Stimulated activated CD8-positive, alpha-beta memory T cell treated with anti-CD3 and anti-CD28 coated beads, Interleukin-2, amount 100 ng/mL, for 1 hour (primary cell): ENCODE data around the gene SLC66A1.
"Not testable (repeated sequence)": the region's sequence is repeated elsewhere in the genome, so short reads cannot be mapped to it uniquely, and the experiment has no call there.

ENCODE experiments used
- DNase-seq, 2 donors: peaks; one replicate each; pipeline ENCODE4 v3.0.0-alpha.2; 2020; ENCODE audit warnings: low read depth in 2 of 2

SLC66A1 gene, protein sequence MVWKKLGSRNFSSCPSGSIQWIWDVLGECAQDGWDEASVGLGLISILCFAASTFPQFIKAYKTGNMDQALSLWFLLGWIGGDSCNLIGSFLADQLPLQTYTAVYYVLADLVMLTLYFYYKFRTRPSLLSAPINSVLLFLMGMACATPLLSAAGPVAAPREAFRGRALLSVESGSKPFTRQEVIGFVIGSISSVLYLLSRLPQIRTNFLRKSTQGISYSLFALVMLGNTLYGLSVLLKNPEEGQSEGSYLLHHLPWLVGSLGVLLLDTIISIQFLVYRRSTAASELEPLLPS

DNA sequence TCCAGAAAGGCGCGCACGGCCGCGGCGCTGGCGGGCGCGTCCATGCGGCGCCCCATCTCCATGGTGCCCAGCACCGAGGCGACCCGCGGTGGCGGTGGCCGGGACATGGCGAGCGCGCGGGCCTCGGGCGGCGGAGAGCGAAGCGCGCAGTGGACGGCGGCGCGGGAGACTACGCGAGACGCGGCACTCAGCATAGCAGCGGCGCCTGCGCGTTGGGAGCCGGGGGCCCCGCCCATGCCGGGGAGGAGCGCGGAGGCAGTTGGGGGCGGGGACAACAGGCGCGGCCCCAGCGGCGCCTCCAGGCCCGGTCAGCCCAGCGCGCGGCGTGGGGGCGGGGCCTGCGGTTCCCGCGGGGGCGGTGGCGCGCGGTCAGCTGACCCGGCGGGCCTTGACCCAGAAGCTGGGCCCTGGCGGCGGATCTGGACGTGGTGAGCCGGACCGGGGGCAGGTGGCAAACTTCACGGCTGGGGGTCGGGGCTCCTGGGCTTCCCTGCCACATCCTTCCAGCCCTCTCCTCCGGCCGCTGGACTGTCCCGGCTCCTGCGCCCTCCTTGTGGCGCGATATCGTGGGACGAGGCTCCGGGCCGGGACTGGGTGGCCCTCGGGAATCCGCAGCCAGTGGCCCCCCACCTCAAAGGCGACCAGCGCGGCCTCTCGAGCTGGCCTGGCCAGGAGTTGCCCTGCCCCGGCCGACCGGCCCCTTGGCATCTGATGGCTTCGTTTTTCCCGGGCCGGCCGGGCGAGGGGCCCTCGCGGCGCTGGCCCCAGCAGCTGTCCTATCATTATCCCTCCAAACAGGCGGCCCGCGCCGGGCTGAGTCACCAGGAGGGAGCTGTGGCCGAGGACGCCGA lies at the start of gene SLC66A1, which contains the start of gene AKR7A2:
TSS of gene SLC66A1 (plus strand) at position 396 of the 851 bp plus-strand sequence. CDS start 5,352 bp downstream, outside the sequence.
TSS of gene AKR7A2 (minus strand) at position 214 of the 851 bp plus-strand sequence. CDS start at position 194, 20 bp downstream.
- DNase-seq, result peak; percentile 85 to 87

DNA sequence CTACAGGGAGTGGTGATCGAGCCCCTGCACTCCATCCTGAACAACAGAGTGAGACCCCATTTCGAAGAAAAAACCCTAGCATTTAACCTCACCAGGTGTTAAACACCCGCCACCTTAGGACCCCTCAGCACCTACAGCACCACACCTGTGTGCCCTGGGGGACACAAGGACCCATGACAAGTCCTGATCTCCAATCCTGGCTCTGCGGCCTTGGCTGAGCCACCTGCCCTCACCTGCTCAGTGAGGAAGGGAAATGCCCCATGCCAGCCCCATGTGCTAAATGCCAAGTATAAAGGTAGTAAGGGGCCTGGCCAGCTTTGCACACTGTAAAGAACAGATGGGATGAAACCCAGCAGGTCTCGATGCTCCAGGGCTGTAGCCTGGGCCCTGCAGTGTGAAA lies 49.4 kb upstream of the SLC66A1 start:
- DNase-seq, result no peak

DNA sequence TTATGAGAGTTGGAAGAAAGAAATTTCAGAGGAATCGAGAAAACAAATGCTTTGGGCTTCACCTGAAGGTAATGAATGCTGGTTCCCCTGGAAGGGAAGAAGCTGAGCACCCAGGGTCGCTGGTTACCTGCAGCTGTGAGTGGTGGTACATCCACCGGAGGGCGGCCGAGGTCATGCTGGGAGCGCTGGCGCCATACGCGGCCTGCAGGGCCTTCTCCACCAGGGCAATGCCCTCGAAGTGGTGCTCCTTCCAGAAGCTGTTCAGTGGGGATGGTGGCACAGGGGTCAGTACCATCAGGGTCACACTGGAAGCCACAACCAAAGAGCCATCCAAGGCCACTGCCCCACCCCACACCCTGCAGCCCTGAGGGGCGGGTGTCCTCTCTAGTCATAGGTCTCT lies 43.7 kb upstream of the SLC66A1 start:
- DNase-seq, result no peak

DNA sequence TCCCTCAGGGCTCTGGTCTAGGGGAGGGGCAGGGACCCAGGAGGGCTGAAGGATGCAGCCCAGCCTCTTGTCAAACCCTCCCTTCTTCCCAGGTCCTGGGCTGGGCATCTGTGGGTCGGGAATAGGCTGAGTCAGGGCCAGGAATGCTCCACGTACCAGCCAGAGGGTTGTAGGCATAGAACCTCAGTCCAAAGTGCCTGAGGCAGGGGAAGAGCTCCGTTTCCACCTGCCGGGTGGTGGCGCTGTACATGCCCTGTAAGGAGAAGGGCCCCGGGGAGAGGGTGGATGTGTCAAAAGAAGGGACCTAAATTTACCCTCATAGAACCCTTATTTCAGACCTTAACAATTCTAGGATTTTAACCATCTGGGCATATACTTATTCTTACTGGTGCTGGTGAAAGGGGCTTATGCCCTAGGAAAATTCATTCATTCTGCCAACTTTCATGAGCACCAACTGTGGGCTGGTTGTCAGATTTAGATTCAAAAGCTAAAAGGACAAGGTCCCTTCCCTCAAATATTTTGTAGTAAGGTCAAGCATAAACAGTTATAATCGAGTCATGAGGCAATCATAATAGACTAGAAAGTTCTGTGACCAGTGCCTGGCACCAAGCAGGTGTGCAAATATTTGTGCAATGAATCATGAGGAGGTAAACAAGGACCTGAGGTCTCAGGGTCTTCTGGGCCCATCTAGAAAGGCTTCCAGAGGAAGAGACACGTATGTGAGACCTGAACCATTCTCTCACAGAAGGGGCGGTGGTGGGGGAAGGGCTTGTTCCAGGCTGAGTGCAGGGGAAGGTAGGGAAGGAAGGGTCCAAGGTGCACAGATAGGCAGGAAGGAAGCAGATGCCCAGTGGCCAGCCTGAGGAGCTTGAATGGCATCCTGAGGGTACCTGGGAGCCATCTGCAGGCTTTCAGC lies 42.4 kb upstream of the SLC66A1 start:
- not testable (repeated sequence) for DNase-seq

DNA sequence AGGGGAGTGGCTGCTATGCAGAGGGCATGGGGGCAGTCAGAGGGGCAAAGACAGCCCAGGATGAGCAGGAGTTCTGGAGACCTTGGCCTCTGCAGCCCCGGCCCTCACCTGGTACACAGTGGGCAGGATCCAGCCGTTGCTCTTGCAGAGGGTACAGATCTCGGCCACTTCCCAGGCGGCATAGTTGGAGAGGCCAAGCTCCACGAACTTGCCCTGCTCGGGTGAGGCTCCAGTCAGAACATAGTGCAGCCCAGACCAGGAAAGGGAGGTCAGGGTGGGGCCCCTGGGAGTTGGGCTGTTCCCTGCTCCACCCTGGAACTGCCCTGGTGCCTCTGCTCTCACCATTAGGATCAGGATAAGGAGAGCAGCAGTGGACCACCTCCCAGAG lies 41.8 kb upstream of the SLC66A1 start:
- DNase-seq, result not testable (repeated sequence)

DNA sequence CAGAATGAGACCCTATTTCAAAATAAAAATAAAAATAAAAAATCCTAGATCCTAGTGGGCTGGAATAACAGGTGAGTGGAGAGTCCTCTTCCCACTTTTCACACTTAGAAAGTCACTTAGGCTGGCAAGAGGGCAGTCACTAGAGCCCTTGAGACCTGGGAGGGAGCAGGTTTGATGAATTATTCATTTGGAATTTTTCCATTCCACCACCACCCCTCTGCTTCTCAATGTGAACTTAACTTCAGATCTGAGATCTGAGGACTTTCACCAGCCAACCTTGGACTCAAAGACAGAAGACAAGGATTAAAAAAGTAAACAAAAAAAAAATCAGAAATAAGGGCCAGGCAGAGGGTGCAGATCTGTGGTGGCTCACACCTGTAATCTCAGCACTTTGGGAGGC lies 40.1 kb upstream of the SLC66A1 start:
- no peak for DNase-seq

DNA sequence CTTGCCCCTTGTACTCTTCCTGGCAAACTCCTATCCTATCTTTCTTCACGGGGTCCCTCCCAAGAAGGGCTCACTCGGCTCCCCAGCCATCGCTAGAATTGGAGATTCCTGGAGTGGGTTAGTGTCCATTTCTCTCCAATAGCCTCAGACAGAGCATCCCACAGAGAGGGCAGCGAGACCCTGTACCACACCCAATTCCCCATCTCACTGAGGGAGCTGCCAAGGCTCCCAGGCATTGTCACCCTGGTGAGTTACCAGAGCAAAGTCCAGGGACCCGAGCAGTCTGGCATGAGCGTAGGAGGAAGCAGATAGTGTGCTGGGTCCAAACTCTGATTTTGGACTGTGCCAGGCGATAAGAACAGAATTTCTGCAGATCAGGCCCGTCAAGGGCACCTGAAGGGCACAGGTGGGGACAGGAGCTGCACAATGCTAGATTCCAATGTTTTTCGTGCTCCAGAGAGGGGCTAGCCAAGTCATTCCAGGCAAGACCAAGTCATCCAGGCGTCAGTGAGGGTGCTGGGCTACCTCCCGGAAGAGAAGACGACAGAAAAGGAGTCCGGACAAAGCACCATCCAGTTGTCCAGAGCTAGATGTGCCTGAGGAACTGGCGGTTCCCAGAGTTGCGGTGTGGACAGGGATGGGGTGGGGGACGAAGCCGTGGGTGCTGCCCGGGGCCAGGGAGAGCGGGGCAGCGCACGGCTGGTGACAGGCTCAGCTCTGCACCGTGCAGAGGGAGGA lies 38.9 kb upstream of the SLC66A1 start:
- DNase-seq, result no peak

DNA sequence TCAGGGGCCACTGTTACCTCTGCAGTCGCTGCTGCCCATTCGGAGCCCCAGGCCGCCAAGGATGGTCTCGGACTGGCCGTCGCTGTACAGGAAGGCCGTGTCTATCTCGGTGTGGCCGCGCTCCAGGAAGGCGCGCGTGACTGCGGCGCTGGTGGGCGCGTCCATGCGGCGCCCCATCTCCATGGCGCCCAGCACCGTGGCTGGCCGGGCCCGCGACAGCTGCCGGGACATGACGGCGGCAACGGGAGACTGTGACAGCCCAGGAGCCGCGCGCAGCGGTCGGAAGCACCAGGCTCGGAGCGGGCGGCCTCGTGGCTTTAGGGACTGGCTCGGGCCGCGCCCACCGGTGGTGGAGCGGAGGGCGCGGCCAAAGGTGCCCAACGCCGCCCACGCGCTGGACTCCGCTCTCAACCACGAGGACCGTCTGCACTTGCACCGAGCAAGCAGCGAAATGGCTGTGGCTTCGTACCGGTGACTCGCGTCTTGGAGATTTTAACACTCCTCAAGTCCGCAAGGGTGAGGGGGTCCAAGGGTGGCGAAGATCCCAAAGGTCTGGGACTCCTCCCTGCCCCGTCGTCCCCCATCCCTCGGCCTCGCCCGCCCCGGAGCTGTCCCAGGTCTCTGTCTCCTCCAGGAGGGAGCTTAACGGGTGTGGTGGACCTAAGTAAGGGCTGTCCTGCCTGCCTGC lies 38.1 kb upstream of the SLC66A1 start:
- DNase-seq, result not testable (repeated sequence)

DNA sequence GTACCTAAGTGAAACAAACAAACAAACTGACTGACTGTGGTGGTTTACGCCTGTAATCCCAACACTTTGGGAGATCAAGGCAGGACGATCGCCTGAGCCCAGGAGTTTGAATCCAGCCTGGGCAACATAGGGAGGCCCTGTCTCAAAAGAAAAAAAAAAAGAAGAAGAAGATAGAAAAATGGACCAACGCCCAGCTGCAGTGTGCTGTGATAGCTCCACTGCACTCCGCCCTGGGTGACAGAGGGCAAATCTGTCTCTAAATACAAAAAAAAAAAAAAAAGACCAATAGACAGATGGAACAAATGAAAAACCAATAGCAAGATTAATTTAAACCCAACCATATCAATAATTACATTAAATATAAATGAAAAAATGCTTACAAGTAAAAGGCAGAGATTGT lies 37.5 kb upstream of the SLC66A1 start:
- no peak for DNase-seq

DNA sequence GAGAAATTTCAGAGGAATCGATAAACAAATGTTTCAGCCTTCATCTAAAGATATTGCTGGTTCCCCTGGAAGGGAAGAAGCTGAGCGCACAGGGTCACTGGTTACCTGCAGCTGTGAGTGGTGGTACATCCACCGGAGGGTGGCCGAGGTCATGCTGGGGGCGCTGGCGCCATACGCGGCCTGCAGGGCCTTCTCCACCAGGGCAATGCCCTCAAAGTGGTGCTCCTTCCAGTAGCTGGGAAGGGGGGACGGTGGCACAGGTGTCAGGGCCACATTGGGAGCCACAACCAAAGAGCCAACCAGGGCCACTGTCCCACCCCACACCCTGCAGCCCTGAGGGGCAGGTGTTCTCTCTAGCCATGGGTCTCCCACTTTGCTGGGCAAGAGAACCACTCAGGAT lies 28.2 kb upstream of the SLC66A1 start:
- DNase-seq, result no peak

DNA sequence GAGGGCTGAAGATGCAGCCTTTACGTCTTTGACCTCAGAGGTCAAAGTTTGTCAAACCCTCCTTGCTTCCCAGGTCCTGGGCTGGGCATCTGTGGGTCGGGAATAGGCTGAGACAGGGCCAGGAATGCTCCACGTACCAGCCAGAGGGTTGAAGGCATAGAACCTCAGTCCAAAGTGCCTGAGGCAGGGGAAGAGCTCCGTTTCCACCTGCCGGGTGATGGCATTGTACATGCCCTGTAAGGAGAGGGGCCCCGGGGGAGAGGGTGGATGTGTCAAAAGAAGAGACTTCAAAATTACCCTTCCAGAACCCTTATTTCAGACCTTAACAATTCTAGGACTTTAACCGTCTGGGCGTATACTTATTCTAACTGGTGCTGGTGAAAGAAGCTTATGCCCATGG lies 27.2 kb upstream of the SLC66A1 start:
- no peak for DNase-seq

DNA sequence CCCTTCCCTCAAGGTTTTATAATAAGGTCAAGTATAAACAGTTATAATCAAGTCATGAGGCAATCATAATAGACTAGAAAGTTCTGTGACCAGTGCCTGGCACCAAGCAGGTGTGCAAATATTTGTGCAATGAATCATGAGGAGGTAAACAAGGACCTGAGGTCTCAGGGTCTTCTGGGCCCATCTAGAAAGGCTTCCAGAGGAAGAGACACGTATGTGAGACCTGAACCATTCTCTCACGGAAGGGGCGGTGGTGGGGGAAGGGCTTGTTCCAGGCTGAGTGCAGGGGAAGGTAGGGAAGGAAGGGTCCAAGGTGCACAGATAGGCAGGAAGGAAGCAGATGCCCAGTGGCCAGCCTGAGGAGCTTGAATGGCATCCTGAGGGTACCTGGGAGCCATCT lies 26.8 kb upstream of the SLC66A1 start:
- DNase-seq, result not testable (repeated sequence)

DNA sequence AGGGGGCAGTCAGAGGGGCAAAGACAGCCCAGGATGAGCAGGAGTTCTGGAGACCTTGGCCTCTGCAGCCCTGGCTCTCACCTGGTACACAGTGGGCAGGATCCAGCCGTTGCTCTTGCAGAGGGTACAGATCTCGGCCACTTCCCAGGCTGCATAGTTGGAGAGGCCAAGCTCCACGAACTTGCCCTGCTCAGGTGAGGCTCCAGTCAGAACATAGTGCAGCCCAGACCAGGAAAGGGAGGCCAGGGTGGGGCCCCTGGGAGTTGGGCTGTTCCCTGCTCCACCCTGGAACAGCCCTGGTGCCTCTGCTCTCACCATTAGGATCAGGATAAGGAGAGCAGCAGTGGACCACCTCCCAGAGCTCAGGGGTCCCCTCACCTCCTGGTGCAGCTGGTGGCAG lies 26.3 kb upstream of the SLC66A1 start:
- DNase-seq, result not testable (repeated sequence)

DNA sequence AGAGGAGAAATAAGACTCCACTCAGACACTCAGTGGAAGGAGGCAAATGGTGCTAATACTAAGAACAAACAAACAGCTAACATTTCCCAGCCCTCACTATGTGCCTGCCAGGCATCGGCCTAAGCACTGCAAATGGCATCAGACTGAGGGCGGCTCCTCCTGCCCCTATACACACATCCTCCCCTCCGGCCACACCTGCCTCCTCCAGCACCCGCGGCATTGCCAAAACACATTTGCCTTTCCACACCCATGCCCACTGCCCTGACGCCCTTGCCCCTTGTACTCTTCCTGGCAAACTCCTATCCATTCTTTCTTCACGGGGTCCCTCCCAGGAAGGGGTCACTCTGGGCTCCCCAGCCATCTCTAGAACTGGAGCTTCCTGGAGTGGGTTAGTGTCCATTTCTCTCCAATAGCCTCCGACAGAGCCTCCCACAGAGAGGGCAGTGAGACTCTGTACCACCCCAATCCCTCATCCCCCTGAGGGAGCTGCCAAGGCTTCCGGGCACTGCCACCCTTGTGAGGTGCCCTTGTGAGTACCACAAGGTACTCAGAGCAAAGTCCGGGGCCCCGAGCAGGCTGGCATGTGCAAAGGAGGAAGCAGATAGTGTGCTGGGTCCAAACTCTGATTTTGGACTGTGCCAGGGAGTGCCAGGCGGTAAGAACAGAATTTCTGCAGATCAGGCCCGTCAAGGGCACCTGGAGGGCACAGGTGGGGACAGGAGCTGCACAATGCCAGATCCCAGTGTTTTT lies 24.5 kb upstream of the SLC66A1 start:
- DNase-seq, result no peak

DNA sequence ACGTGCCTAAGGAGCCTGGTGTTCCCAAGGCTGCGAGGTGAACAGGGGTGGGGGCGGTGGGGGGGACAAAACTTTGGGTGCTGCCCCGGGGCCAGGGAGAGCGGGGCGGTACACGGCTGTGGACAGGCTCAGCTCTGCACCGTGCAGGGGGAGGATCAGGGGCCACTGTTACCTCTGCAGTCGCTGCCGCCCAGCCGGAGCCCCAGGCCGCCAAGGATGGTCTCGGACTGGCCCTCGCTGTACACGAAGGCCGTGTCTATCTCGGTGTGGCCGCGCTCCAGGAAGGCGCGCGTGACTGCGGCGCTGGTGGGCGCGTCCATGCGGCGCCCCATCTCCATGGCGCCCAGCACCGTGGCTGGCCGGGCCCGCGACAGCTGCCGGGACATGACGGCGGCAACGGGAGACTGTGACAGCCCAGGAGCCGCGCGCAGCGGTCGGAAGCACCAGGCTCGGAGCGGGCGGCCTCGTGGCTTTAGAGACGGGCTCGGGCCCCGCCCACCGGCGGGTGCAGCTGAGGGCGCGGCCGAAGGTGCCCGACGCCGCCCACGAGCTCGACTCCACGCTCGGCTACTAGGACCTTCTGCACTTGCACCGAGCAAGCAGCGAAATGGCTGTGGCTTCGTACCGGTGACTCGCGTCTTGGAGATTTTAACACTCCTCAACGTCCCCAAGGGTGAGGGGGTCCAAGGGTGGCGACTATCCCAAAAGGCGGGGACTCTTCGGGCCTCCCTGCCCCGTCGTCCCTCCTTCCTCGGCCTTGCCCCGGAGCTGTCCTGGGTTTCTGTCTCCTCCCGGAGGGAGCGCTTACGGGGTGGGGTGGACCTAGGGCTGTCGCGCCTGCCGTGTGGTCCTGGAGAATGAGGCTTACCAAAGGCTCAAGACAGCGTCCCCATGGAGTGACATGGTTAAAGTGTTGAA lies 23.5 kb upstream of the SLC66A1 start, which contains the start of gene AKR7A3:
TSS of gene AKR7A3 (minus strand) at position 447 of the 918 bp plus-strand sequence. CDS start at position 386, 61 bp downstream.
- DNase-seq, result peak in 1 of 2 donors; percentile 26

DNA sequence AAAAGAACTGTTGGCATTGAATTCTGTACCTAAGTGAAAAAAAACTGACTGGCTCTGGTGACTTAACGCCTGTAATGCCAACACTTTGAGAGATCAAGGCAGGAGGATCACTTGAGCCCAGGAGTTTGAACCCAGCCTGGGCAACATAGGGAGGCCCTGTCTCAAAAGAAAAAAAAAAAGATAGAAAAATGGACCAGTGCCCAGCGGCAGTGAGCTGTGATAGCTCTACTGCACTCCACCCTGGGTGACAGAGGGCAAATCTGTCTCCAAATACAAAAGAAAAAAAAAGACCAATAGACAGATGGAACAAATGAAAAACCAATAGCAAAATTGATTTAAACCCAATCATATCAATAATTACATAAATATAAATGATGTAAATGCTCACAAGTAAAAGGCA lies 22.9 kb upstream of the SLC66A1 start:
- no peak for DNase-seq

DNA sequence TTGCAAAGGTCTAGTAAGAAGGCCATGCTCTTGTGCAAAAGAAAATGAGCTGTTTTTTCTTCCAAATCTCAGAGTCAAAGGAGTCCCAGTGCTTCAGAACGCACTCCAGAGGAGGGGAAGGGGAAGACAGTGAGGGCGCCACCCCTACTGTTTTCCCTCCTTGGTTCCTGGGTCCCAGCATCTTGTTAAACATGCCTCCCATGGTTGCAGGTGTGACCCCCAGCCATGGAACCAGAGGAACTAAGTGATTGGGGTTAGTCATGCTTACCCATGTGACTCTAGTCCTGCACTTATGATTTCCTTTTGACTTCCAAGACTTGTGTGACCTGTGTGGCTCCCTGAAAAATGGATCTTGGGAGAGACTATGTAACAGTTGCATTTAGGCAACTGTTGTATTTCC lies 17.5 kb upstream of the SLC66A1 start:
- no peak for DNase-seq

DNA sequence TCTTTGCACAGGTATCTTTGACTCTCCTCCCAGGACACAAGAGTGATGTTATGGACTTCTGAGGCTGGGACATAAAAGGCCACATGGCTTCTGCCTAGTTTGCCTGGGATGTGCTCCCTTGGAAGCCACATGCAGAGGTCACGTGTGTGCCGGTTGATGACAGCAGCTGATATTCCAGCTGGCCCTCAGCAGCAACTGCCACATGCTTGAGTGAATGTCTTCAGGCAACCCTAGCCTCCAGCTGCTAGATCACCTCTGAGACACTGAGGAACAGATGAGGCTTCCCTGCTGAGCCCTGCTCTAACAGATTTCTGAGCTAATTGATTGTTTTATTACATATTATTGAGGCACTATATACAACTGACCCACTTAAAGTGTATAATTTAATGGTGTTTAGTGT lies 11.9 kb upstream of the SLC66A1 start:
- DNase-seq, result no peak

DNA sequence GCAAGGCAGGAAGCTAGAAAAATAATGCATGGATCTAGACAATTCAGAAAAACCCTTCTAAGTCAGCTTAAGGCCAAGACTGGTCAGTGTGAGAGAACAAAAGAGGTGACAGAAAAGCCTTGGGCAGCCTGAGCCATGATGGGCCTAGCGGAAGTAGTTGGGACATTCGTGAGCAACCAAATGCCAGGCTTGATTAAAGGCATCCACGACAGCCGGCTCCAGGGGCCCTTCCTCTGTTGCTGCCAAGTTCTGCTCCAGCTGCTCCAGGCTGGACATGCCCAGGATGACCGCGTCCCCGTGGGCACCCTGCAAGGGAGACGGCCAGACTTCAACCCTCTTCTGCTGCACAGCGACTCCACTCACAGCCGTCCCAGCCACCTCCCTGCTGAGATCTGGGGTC lies 8.0 kb upstream of the SLC66A1 start:
- not testable (repeated sequence) for DNase-seq
